HL-60 (cell line): Measurements from ENCODE around the gene OR52E4.

Experiments
- DNase-seq, 2 experiments: peaks; one replicate each; pipeline ENCODE4 v3.0.0-alpha.2; 2010 to 2020; ENCODE audit warnings: low read depth in 1 of 2, low spot score in 1 of 2
- H3K27ac ChIP-seq: fragments of 250-450 bp; sonication (Bioruptor Pico); replicated peaks from 2 replicates; pipeline ENCODE4 v1.5.1; 2020; ENCODE audit warnings: mild to moderate bottlenecking, moderate library complexity
- H3K27me3 ChIP-seq: fragments of 250-450 bp; sonication (Bioruptor Pico); 2 replicates; pipeline ENCODE4 v1.5.1; 2021; ENCODE audit warnings: mild to moderate bottlenecking, moderate library complexity; ENCODE audit not compliant: insufficient read depth, poor library complexity, severe bottlenecking
- H3K4me3 ChIP-seq: replicated peaks from 2 replicates; pipeline ENCODE4 v1.5.1; 2011; ENCODE audit warnings: mild to moderate bottlenecking, control low read depth, low read length; ENCODE audit not compliant: insufficient read depth
- CTCF ChIP-seq: IDR thresholded peaks from one replicate; pipeline ENCODE4 v1.5.1; 2011; ENCODE audit warnings: low read length, control low read depth, inconsistent platforms; ENCODE audit not compliant: insufficient read depth
- GABPA ChIP-seq: IDR thresholded peaks from 2 replicates; pipeline ENCODE4 v1.6.1; 2012; ENCODE audit warnings: low read depth
- POLR2AphosphoS5 ChIP-seq: IDR thresholded peaks from 2 replicates; pipeline ENCODE4 v1.6.1; 2012; ENCODE audit warnings: low read depth
- REST ChIP-seq: IDR thresholded peaks from 2 replicates; pipeline ENCODE4 v1.6.1; 2012; ENCODE audit warnings: low read depth; ENCODE audit not compliant: insufficient replicate concordance
- SPI1 ChIP-seq: IDR thresholded peaks from 2 replicates; pipeline ENCODE4 v1.6.1; 2012; ENCODE audit warnings: low read depth, mild to moderate bottlenecking, borderline replicate concordance

The OR52E4 gene

GRCh38 chr11:5933116-5933515 is 52.7 kb downstream of the OR52E4 start:
- TF ChIP-seq POLR2AphosphoS5: no peak
- TF ChIP-seq REST: no peak
- TF ChIP-seq GABPA: no peak
- no peak for TF ChIP-seq CTCF
- no peak for TF ChIP-seq SPI1
- DNase-seq: no peak
- Histone ChIP-seq H3K27ac (no peak overlapping the region), H3K4me3 (no peak overlapping the region), H3K27me3 (no peaks in the 10 kb centered on the region)
